ENCODE measurements around the gene GABBR2.
"Not testable (repeated sequence)": the region's sequence is repeated elsewhere in the genome, so short reads cannot be mapped to it uniquely, and the experiment has no call there.

The GABBR2 gene

GRCh38 chr9:98536542-98537173 lies 172.1 kb downstream of the GABBR2 start:
- DNase-seq = peak; percentile 6

- no peak for DNase-seq
These were observed 174.9 kb downstream of the GABBR2 start for GRCh38 chr9:98533866-98534265.

GRCh38 chr9:98533132-98533531 lies 175.6 kb downstream of the GABBR2 start:
- no peak for DNase-seq

- DNase-seq = no peak
These were observed 176.2 kb downstream of the GABBR2 start for GRCh38 chr9:98532574-98532973.

- DNase-seq = no peak
These were observed 176.6 kb downstream of the GABBR2 start for GRCh38 chr9:98532147-98532546.

GRCh38 chr9:98530806-98531386 lies 177.8 kb downstream of the GABBR2 start:
- DNase-seq = no peak

- DNase-seq = no peak
These were observed 178.5 kb downstream of the GABBR2 start for GRCh38 chr9:98530275-98530674.

GRCh38 chr9:98529841-98530240 lies 178.9 kb downstream of the GABBR2 start:
- no peak for DNase-seq

GRCh38 chr9:98523231-98523901 lies 185.4 kb downstream of the GABBR2 start:
- no peak for DNase-seq

- DNase-seq = no peak
These were observed 186.2 kb downstream of the GABBR2 start for GRCh38 chr9:98522487-98522886.

GRCh38 chr9:98521141-98521540 lies 187.6 kb downstream of the GABBR2 start:
- DNase-seq = no peak

GRCh38 chr9:98520221-98520960 lies 188.3 kb downstream of the GABBR2 start:
- DNase-seq = no peak

GRCh38 chr9:98519641-98520040 lies 189.1 kb downstream of the GABBR2 start:
- no peak for DNase-seq

GRCh38 chr9:98518556-98518955 lies 190.2 kb downstream of the GABBR2 start:
- DNase-seq = no peak

GRCh38 chr9:98517761-98518160 lies 191.0 kb downstream of the GABBR2 start:
- DNase-seq = no peak

- no peak for DNase-seq
These were observed 191.7 kb downstream of the GABBR2 start for GRCh38 chr9:98516897-98517503.

GRCh38 chr9:98516205-98516896 lies 192.4 kb downstream of the GABBR2 start:
- DNase-seq = no peak

GRCh38 chr9:98515506-98516204 lies 193.1 kb downstream of the GABBR2 start:
- no peak for DNase-seq

GRCh38 chr9:98514841-98515240 lies 193.9 kb downstream of the GABBR2 start:
- no peak for DNase-seq

- DNase-seq = not testable (repeated sequence)
These were observed 200.4 kb downstream of the GABBR2 start for GRCh38 chr9:98508217-98508919.

GRCh38 chr9:98506422-98507054 lies 202.2 kb downstream of the GABBR2 start:
- DNase-seq = no peak

Measured in stimulated activated CD4-positive, alpha-beta T cell treated with anti-CD3 and anti-CD28 coated beads, Interleukin-4, amount 100 ng/mL, for 1 hour (primary cell).